ENCODE data around the gene MARCHF5. TPM values are rescaled to one million over a fixed set of nuclear protein-coding genes. Genes with fewer than 3 reads are reported as not detected.

MARCHF5 gene
- total and polyA plus RNA-seq, 10 donors = 6.9 to 39.1 (median 18.5) TPM

- Histone ChIP-seq H3K27ac (no peak overlapping the region), H3K36me3 (no peaks in the 10 kb centered on the region), H3K4me3 (no peak overlapping the region), H3K27me3 (replicated peaks in 1 of 7) (no peaks in the 10 kb centered on the region), H3K4me1 (no peaks in the 10 kb centered on the region), H3K9me3 (no peaks in the 10 kb centered on the region)
- intact Hi-C loops (cut with DNase I; ENCODE audit: low total_unique reads) = no loop called here
- no peak for TF ChIP-seq CTCF (IDR thresholded peaks at IDR 0.05 in 8 of 11, conservative IDR thresholded peaks at IDR 0.05 in 3 of 11)
- TF ChIP-seq POLR2AphosphoS5 (IDR thresholded peaks at IDR 0.05) = no peak
- TF ChIP-seq POLR2A (IDR thresholded peaks at IDR 0.05) = no peak
- DNase-seq = no peak
- WGBS, 5 donors = 77 to 85% (median 84%) methylated on average over 5 of the region's 5 CpGs
Observed at GRCh38 chr10:92366412-92367021, 75.5 kb downstream of the MARCHF5 start.

DNA sequence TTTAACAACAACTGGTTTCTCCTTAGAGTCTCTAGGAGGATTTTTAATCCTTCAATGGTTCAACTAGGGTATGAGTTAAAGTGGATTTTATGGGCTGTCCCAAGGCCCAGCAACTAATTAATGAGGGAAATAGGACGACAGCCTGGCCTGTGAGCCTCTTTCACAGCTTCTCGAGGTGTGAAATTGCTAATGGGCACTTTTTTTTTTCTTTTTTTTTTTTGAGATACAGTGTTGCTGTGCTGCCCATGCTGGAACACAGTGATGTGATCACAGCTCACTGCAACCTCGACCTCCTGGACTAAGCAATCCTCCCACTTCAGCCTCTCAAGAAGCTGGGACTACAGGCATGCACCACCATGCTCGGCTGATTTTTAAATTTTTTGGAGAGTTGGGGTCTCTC is 87.0 kb downstream of the MARCHF5 start:
- peaks cover 0 to 7% (median 0%) of the 10 kb centered on the region in 7 donors for H3K27me3 ChIP-seq (replicated peaks in 1 of 7)
- WGBS, 5 donors = 57 to 72% (median 63%) methylated on average over 4 of the region's 4 CpGs
- no peak overlapping the region for H3K4me3 ChIP-seq
- H3K4me1 ChIP-seq = no peaks in the 10 kb centered on the region
- no peak overlapping the region for H3K27ac ChIP-seq
- no peak for TF ChIP-seq CTCF (IDR thresholded peaks at IDR 0.05 in 8 of 11, conservative IDR thresholded peaks at IDR 0.05 in 3 of 11)
- no peak for TF ChIP-seq POLR2AphosphoS5 (IDR thresholded peaks at IDR 0.05)
- TF ChIP-seq POLR2A (IDR thresholded peaks at IDR 0.05) = no peak
- no peaks in the 10 kb centered on the region for H3K36me3 ChIP-seq
- DNase-seq = no peak
- no peaks in the 10 kb centered on the region for H3K9me3 ChIP-seq
- intact Hi-C loops (cut with DNase I; ENCODE audit: low total_unique reads) = no loop called here

DNA sequence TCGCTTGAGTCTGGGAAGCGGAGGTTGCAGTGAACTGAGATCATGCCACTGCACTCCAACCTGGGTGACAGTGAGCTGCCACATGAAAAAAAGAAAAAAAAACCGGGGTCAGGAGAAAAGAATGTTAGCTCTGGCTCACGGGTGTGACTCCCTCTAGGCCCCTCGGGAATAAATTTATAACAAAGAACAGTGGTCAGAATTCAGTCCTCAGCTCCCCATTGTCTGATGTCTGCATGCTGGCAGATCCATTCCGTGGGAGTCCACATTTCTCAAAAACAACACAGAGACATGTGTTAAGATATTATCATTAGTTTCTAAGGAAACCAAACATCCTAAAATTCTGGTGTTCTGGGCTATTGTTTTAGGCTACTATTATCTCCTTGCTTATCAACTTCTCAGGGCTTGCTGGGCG is 90.6 kb downstream of the MARCHF5 start:
- DNase-seq = no peak
- no peaks in the 10 kb centered on the region for H3K4me1 ChIP-seq
- TF ChIP-seq POLR2A (IDR thresholded peaks at IDR 0.05) (no peak), CTCF (IDR thresholded peaks at IDR 0.05 in 8 of 11, conservative IDR thresholded peaks at IDR 0.05 in 3 of 11) (no peak), POLR2AphosphoS5 (IDR thresholded peaks at IDR 0.05) (no peak)
- peaks cover 0 to 12% (median 0%) of the 10 kb centered on the region in 7 donors for H3K27me3 ChIP-seq (replicated peaks in 1 of 7)
- no peaks in the 10 kb centered on the region for H3K36me3 ChIP-seq
- 62 to 71% (median 65%) methylated on average over 7 of the region's 7 CpGs for WGBS, 5 donors
- H3K27ac ChIP-seq = no peak overlapping the region
- intact Hi-C loops (cut with DNase I; ENCODE audit: low total_unique reads) = no loop called here
- no peak overlapping the region for H3K4me3 ChIP-seq
- no peaks in the 10 kb centered on the region for H3K9me3 ChIP-seq

DNA sequence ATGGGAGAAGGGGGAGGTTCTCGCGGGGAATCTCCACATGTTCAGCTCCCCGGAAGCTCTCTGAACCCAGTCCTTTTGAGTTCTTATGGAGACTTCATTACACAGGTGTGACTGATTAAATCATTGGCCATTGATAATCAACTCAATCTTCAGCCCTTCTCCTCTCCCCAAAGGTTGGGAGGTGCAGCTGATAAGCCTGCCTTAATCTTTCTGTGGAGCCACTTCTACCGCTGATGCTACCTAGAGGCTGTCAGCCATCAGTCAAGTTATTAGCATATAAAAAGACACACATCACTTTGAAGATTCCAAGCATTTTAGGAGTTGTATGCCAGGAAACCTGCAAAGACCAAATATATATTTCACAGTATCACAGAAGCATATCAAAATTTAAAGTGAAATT is 91.7 kb downstream of the MARCHF5 start:
- Histone ChIP-seq H3K4me3 (no peak overlapping the region), H3K27me3 (replicated peaks in 1 of 7) (peaks cover 0 to 20% (median 0%) of the 10 kb centered on the region in 7 donors), H3K4me1 (no peaks in the 10 kb centered on the region), H3K27ac (no peak overlapping the region), H3K9me3 (no peaks in the 10 kb centered on the region), H3K36me3 (no peaks in the 10 kb centered on the region)
- TF ChIP-seq CTCF (IDR thresholded peaks at IDR 0.05 in 8 of 11, conservative IDR thresholded peaks at IDR 0.05 in 3 of 11) (no peak), POLR2A (IDR thresholded peaks at IDR 0.05) (no peak), POLR2AphosphoS5 (IDR thresholded peaks at IDR 0.05) (no peak)
- intact Hi-C loops (cut with DNase I; ENCODE audit: low total_unique reads) = no loop called here
- 83 to 89% (median 87%) methylated on average over 4 of the region's 4 CpGs for WGBS, 5 donors
- no peak for DNase-seq

Data from spleen (tissue), 11 donors.